GM21528 (cell line): Measurements from ENCODE around the gene MAP4.
"Not testable (repeated sequence)": the region's sequence is repeated elsewhere in the genome, so short reads cannot be mapped to it uniquely, and the experiment has no call there.

ENCODE experiments used
- ATAC-seq: cut with Tn5 transposase; IDR thresholded peaks from one replicate; pipeline ENCODE4 v1.9.1; 2021; ENCODE audit warnings: mild to moderate bottlenecking, moderate library complexity; ENCODE audit not compliant: unreplicated experiment, low FRiP score

Gene MAP4

DNA sequence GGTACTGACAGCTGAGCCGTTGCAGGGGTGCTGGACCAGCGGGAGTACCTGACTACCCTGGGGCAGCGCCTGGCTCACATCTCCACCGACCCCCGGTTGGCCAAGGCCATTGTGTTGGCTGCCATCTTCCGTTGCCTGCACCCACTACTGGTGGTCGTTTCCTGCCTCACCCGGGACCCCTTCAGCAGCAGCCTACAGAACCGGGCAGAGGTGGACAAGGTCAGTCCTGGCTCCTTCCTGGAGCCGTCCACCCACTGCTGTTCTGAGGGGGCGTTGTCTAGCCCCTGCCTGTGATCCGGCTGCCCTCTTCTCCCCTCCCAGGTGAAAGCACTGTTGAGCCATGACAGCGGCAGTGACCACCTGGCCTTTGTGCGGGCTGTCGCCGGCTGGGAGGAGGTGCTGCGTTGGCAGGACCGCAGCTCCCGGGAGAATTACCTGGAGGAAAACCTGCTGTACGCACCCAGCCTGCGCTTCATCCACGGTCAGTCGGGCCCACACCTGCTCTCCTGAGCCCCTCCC is 167.6 kb downstream of the MAP4 start:
- ATAC-seq: no peak

DNA sequence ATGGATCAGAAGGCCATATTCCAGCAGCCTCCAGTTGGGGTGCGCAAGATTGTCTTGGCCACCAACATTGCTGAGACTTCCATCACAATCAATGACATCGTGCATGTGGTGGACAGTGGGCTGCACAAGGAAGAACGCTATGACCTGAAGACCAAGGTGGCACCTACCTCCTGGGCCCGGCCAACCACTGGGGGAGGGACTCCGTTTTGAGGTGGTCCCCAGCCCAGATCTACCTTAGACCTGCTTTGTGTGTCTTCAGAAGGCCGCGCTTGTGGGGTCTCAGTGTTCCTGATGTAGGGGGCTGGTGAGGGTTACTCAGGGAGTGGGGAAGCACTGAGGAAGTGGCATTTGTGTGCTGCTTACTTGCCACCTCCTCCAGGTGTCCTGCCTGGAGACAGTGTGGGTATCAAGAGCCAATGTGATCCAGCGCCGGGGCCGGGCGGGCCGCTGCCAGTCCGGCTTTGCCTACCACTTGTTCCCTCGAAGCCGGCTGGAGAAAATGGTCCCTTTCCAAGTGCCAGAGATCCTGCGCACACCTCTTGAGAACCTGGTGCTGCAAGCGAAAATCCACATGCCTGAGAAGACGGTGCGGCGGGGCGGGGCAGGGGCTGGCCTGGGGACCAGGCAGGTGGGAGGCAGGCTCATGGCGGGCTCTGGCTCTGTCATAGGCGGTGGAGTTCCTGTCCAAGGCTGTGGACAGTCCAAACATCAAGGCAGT is 168.3 kb downstream of the MAP4 start:
- no peak for ATAC-seq

DNA sequence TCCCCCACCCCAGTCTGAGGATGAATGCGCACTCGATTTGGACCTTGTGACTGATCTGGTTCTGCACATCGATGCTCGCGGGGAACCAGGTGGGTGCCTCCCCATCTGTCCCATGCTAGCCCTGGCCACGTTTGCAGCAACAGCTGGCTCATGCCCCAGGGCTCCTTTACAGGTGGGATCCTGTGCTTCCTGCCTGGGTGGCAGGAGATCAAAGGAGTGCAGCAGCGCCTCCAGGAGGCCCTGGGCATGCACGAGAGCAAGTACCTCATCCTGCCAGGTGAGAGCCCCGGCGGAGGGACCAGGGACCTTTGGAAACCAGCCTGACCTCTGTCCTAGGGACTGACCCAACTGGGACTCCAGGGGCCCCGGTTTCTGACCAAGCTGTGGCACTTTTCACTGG is 169.0 kb downstream of the MAP4 start:
- no peak for ATAC-seq

DNA sequence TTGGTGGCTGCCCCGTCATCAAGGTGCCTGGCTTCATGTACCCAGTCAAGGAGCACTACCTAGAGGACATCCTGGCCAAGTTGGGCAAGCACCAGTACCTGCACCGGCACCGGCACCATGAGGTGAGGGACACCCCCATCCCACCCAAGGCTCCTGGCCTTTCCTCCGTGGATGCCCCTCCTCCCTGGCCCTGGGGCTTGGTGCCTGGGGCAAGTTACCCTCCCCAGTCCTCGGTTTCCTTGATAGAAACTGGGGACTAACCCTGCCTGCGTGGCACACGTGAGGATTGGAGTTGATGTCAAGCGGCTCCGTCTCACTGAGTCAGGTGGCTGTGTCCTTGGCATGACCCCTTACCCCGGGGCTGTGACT is 169.4 kb downstream of the MAP4 start:
- no peak for ATAC-seq

DNA sequence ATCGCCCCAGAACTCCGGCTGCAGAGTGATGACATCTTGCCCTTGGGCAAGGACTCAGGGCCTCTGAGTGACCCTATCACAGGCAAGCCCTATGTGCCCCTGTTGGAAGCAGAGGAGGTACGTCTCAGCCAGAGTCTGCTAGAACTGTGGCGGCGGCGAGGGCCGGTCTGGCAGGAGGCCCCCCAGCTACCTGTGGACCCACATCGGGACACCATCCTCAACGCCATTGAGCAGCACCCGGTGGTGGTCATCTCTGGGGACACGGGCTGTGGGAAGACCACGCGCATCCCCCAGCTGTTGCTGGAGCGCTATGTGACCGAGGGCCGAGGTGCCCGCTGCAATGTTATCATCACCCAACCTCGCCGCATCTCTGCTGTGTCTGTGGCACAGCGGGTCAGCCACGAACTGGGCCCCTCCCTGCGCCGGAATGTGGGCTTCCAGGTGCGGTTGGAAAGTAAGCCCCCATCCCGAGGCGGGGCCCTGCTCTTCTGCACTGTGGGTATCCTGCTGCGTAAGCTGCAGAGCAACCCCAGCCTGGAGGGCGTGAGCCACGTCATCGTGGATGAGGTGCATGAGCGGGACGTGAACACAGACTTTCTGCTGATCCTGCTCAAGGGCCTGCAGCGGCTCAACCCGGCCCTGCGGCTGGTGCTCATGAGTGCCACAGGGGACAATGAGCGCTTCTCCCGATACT is 169.9 kb downstream of the MAP4 start:
- ATAC-seq: no peak

DNA sequence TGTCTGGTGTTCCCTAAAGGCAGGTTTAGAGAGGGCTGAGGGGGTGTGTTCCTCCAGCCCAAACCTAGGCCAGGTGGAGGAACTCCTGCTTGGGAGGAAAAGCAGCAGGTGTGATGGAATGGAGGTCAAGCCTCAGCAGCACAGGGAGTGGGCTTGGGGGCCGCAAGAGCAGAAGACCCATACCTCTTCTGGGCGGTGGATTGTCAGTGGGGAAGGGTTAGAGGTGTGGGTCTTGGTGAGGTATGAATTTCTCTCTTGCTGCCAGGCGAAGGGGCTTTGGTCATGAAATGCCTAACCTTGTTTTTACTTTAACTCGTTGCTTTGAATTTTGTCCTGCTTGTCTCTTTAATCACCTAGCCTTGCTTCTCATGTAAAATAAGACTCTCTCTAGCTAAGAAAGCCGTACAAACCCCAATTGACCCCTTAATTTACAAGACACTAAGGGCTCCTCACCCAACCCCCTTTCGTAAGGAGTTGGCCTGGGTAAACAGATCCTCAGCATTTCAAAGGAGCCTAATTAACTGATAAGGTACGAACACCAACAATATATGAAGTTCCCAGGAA is 174.3 kb downstream of the MAP4 start:
- ATAC-seq: no peak

DNA sequence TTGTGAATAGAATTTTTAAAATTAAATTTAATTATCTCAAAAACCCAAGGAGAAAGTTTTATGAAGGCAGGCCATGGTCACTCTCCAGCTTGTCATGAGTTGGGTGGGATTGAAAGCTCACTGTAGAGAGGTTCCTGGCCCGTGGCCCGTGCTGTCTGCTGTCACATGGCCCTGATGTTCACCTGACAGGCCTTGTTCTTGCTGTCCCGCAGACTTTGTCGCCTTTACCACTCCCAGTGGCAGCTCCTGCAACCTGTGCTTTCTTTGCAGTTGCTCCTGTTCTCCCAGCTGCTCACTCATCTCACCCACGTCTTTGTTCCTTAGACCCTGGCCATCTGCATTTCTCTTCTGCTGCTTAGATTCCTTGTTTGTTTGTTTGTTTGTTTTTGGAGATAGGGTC is 177.7 kb downstream of the MAP4 start:
- ATAC-seq: no peak

DNA sequence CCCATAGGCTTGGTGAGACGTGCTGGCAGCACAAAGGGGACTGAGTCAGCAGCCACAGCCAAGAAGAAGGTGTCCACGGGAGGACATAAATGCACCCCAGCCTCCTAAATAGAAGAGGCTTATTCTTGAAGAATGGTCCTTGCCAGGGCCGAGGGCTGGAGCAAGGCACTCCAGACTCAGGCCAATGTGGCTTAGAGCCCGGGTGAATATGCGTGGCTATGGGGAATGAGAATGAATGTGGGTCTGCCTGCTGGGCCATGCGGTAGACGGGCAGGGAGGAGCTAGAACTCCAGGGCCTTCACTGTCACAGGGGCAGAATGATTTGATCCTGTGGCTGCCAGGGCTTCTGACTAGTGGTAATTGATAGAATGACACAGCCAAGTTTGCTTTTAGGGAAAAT is 179.2 kb downstream of the MAP4 start:
- no peak for ATAC-seq

DNA sequence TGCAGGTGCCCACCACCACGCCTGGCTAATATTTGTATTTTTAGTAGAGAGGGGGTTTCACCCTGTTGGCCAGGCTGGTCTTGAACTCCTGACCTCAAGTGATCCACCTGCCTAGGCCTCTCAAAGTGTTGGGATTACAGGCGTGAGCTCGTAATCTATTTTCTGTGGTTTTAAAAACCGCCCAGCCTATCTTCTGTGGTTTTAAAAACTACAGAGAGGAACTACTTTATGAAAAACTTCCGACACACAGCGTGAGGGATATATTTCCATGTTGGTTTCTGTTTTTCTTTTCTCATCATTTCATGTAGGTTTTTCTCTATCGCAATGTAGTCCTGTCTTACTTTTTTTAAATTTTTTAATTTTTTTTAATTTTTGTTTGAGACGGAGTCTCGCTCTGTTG is 186.7 kb downstream of the MAP4 start:
- not testable (repeated sequence) for ATAC-seq

DNA sequence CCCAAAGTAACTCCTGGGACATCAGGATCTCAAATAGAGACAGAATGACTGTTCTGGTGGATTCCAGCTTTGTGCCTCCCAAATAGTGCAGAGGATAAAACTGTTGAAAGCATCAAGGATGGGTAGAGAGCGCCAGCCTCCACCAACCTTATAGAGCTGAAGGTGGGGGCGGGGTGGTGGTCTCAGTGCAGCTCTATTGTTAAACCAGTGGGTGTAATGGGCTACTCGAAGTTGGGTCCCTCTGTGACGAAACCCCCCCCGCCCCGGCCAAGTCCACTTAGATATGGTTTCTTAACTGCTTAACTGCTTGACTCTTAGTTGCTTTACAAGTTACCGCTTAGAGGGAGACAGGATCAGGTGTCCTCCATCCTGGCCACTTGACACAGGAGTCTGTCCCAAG is 190.6 kb downstream of the MAP4 start:
- ATAC-seq: no peak

DNA sequence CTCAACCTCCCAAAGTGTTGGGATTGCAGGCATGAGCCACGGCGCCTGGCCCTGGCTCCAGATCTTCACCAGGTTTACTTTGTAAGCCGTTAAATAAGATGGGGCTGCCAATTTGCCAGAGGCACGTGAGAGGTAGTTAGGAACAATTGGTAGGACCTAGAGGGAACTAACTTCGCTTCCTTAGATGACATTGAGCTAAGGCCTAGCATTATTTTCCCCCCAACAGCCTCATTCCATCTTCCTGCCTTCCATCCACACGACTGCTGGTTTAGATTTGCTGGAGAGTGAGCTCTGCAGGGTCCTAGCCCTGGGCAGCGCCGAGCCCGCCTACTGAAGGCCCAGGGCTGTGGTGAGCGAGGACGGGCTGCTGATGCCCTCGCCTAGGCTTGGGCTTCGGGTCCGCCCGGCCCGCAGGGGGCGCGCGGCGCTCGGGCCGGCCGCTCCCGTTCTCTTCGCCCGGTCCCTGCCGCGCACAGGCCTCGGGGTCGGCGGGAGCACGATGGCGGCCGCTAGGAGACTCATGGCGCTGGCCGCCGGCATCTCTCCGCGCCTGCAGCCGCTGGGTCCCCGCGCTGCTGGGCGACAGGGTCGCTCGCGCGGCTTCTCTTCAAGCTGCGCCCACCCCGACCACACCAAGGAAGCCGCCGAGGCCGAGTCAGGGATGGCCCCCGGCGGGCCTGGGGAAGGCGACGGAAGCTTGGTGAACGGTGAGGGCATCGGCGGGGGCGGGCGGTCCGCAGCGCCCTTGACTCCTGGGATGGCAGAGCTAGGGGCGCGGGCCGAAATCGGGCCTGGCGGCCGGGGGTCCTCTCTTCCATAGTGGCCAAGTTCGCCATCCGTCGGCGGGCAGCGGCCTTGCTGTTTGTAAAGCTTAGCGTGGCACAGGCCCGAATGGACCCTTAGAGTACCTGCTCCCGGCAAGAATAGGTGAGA is 191.4 kb downstream of the MAP4 start:
- peak; percentile 71 for ATAC-seq

DNA sequence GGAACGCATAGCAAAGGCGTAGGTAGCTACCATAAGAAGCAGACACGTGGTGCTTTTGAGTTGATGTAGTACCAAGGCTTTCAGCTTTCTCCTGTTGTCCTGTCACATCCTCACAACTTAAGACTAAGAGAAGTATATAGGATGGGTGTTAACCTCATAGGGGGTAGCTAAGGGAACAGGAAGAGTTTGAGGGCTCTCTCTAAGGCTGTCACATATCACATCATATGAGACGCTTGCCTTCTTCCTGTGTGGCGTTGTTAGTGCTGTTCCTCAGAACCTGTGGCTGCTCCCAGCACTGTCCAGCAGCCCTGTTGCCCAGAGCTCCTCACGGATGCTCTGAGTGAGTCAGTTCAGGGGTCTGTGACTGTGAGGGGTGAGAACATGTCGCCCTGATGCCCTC is 198.6 kb downstream of the MAP4 start:
- no peak for ATAC-seq

DNA sequence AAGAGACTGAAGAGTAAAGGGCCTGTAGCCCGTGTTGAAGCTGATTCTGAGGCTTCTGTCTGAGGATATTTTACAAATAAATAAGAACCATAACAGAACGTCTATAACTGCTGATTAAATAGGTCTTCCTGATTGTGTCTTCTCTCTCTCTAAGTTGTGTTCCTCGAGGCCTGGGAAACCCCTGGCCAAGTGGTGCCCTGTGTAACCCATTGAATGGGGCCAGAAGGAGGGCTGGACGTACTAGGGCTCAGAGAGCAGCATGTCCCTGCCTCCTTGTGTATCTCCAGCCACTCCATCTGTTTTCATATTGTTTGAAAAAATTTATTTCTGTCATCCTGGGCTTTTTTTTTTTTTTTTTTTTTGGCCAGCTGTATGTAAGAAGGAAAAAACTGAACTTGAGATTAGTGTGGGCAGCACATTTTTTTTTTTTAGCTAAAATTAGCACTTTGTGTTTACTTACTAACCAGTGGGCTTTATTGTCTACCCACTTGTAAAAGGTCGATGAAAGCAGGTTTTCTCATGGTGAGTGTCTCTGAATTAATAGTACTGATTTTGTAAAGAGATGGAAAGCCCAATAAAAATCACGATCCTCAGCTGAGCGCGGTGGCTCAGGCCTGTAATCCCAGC is 202.6 kb downstream of the MAP4 start:
- no peak for ATAC-seq

DNA sequence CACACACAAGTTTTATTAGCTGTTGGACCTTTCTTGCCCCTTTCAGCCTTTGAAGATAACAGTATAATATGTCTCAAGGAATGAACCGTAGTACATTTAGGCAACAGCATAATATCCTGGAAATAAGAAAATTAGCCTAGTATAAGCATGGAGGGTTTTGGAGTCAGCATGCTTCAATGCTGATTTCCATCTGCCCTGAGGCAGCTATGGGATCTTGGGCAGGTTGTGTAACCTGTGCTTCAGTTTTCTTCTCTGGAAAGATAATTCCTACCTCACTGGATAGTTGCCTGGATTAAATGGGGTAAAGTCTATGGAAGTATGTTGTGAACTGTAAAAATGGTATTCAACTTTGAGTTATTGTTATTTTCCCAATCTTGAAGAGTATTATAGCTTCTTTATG is 211.6 kb downstream of the MAP4 start:
- ATAC-seq: no peak

DNA sequence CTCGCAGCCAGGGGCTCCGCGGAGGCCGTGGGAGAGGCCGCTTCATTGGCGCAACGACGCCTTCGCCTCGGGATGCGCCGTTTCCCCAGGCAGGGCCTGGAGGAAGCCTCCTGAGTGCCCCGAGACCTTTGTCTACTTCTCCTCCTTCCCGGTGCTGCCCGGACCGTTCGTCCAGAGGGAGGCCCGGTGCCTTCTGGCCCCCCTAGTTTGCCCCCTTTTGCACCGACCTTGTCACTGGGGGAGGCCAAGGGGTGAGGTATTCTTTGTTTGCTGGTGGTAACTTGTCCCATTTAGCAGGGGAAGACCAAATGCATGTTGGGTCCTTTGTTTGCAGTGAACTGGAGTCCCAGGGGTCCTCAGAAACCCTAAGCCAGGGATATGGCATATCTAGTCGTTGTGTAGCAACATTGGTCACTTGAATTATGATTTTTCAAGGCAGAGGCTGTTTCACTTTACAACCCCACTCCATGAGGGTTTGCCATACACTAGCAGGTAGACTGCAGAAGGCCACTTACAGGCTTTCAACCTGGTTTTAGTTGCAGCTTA is 212.7 kb downstream of the MAP4 start:
- ATAC-seq: no peak

DNA sequence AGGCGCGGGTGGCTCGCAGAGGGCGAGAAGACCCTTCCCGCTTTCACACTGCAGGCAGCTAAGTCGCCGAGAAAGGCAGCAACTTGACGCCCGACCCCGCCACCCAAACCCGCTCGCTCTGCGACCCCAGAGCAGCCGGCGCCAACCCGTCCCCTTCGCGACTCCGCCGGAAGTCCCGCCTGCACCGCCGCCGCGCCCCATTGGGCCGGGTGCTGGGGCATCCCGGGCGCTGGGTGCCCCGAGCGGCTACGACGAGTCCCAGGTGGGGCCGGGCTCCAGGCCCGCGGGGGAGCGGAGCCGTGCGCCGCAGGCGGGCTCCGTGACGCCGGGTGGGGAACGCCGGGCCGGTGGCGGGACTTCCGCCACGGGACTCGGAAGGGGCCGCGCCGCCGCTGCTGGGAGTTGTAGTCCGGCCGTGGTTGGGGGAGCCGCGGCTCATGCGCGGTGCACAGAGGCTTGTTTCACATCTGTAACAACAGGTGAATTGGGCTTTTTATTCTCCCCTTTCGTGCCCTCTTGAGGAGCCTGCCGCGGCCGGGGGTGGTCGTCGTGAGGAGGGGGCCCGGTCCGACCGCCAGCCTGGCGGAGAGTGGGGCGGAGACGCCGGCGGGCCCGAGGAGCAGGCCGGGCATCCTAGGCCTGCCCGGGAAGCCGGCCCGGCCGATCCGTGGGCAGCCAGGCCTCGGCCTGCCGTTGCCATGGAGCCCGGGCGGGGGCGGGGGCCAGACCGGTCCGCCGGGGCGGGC is 213.3 kb downstream of the MAP4 start, which contains the start of gene DHX30:
DHX30 (plus strand) TSS at position 405 of the 746 bp plus-strand sequence. CDS start 7,546 bp downstream, outside the sequence.
- ATAC-seq: peak; percentile 82
